ENCODE results near the gene POU2F3. TPM values are rescaled to one million over a fixed set of nuclear protein-coding genes. Genes with fewer than 3 reads are reported as not detected.

The POU2F3 gene
- total and polyA plus RNA-seq, 2 of the 13 experiments (the other 11 are each of a cell fraction or from before 2014, with no cell fraction given) = not detected

DNA sequence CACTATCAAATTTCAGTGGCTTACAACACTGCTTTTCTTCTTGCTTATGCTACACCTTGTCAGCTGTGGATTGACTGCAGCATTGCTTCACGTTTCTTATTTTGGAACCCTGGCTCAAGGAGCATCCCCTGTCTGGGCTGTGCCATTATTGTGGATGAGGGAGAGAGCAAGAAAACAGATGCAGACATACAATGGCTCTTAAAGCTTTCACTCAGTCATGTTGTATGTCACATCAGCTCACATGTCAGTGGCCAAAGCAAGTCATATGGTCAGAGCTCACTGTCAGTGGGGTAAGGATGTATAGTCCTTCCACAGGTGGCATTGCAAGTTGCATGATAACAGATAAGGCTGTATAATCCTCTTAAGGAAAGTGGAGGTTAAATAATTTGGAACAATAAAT is 106.3 kb downstream of the POU2F3 start:
- H3K4me1 ChIP-seq (ENCODE audit: insufficient read depth, low read length) = peaks cover 64% of the 10 kb centered on the region
- ATAC-seq = peak; percentile 26; the same call in 2 of the 3 replicates

DNA sequence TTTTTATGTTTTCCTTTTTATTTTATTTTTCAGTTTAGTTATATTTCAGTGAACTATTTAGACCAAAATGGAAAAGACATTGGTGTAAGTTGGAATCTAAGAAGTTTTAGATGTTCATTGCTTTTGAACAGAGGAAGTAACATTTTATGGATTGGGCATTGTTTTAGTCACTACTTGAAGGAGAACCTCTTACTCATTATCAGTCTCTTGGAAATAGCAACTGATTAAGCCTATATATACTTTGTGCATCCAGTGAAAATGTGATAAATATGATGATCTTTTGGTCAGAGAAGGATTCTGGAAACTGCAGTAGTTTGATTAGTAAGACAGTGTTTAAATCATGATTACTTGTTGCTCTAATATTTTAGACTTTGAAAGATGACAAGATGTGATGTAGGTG is 110.7 kb downstream of the POU2F3 start:
- Histone ChIP-seq H3K4me1 (ENCODE audit: insufficient read depth, low read length) (peaks cover 51% of the 10 kb centered on the region), H3K9ac (ENCODE audit: insufficient read depth, low read depth, low read length) (no peak overlapping the region), H3K4me3 (replicated peaks in 1 of 3; ENCODE audit: insufficient read depth in 1 of 3, low read depth in 2 of 3, low read length in 3 of 3) (no peak overlapping the region), H3K27ac (ENCODE audit: extremely low read length, insufficient read depth, low read length) (no peak overlapping the region), H3K36me3 (replicated peaks in 1 of 2; ENCODE audit: control insufficient read depth in 1 of 2, insufficient read depth in 2 of 2, low read length in 2 of 2) (no peaks in the 10 kb centered on the region), H4K20me1 (ENCODE audit: insufficient read depth, low read length) (peaks cover 20% of the 10 kb centered on the region), H3K79me2 (ENCODE audit: insufficient read depth, low read length) (peaks cover 90% of the 10 kb centered on the region), H2AFZ (ENCODE audit: low read length) (no peak overlapping the region), H3K4me2 (ENCODE audit: low read depth, low read length) (no peak overlapping the region), H3K9me3 (ENCODE audit: low read length) (no peaks in the 10 kb centered on the region), H3K27me3 (ENCODE audit: control insufficient read depth in 1 of 2, insufficient read depth in 2 of 2, low read length in 2 of 2) (no peaks in the 10 kb centered on the region)
- ATAC-seq = no peak
- no peak for FAIRE-seq
- in situ Hi-C loops (cut with HindIII; ENCODE audit: extremely low pct_ligation_motif_present, low pct_unique_long_range_greater_than_20kb) = no loop called here
- intact Hi-C loops (cut with micrococcal nuclease; ENCODE audit: unreplicated experiment) = no loop called here
- BruUV-seq (replicated peaks) = no TSS peak
- DNase-seq (ENCODE audit: low spot score) = no peak
- ChIA-PET CTCF (ENCODE audit: low intra/inter-chr PET ratio, low total read pairs) (no interaction called here), POLR2A (no interaction called here)
- no peak for TF ChIP-seq ZNF496 (CRISPR knock-in tag; IDR thresholded peaks at IDR 0.05; ENCODE audit: insufficient replicate concordance)
- TF ChIP-seq, protein P1, sequence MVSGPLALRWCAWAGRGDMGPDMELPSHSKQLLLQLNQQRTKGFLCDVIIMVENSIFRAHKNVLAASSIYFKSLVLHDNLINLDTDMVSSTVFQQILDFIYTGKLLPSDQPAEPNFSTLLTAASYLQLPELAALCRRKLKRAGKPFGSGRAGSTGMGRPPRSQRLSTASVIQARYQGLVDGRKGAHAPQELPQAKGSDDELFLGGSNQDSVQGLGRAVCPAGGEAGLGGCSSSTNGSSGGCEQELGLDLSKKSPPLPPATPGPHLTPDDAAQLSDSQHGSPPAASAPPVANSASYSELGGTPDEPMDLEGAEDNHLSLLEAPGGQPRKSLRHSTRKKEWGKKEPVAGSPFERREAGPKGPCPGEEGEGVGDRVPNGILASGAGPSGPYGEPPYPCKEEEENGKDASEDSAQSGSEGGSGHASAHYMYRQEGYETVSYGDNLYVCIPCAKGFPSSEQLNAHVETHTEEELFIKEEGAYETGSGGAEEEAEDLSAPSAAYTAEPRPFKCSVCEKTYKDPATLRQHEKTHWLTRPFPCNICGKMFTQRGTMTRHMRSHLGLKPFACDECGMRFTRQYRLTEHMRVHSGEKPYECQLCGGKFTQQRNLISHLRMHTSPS (CRISPR knock-in tag; IDR thresholded peaks at IDR 0.05; ENCODE audit: low read depth) = no peak
- TF ChIP-seq XRCC5 (optimal IDR thresholded peaks at IDR 0.05; ENCODE audit: low read length) = no peak
- no peak for TF ChIP-seq ZFYVE20 (CRISPR knock-in tag; IDR thresholded peaks at IDR 0.05; ENCODE audit: borderline replicate concordance, low read depth)
- TF ChIP-seq NFE2L2 (IDR thresholded peaks at IDR 0.05; ENCODE audit: low read length) = no peak
- no peak for TF ChIP-seq WIZ (CRISPR knock-in tag; IDR thresholded peaks at IDR 0.05)
- no peak for TF ChIP-seq ZSCAN20 (CRISPR knock-in tag; IDR thresholded peaks at IDR 0.05; ENCODE audit: borderline replicate concordance)
- TF ChIP-seq XBP1 (CRISPR knock-in tag; IDR thresholded peaks at IDR 0.05) = no peak
- no peak for TF ChIP-seq ZBTB1 (CRISPR knock-in tag; IDR thresholded peaks at IDR 0.05; ENCODE audit: borderline replicate concordance)
- TF ChIP-seq NFKB2 (CRISPR knock-in tag; IDR thresholded peaks at IDR 0.05; ENCODE audit: borderline replicate concordance) = no peak
- TF ChIP-seq POGZ (CRISPR knock-in tag; IDR thresholded peaks at IDR 0.05) = no peak
- TF ChIP-seq SRSF9 (IDR thresholded peaks at IDR 0.05; ENCODE audit: borderline replicate concordance, insufficient read depth, low read depth, low read length, poor library complexity, severe bottlenecking) = no peak
- TF ChIP-seq MYNN (CRISPR knock-in tag; IDR thresholded peaks at IDR 0.05; ENCODE audit: low read depth) = no peak
- no peak for TF ChIP-seq ZFP91 (CRISPR knock-in tag; IDR thresholded peaks at IDR 0.05; ENCODE audit: borderline replicate concordance)

More for the DNA sequence above, 106.3 kb downstream of the POU2F3 start:
- POLR2A ChIA-PET = interaction anchor here (1.1 to 2.6 kb wide), 2 partner anchors 9 to 35 kb away, joined by 3 to 8 read pairs; partner anchors contain the start of gene ARHGEF12
- no peak overlapping the region for H3K9ac ChIP-seq (ENCODE audit: insufficient read depth, low read depth, low read length)
- H4K20me1 ChIP-seq (ENCODE audit: insufficient read depth, low read length) = peaks cover 30% of the 10 kb centered on the region
- no peaks in the 10 kb centered on the region for H3K9me3 ChIP-seq (ENCODE audit: low read length)
- peaks cover 90% of the 10 kb centered on the region for H3K79me2 ChIP-seq (ENCODE audit: insufficient read depth, low read length)
- no peak overlapping the region for H3K4me2 ChIP-seq (ENCODE audit: low read depth, low read length)
- FAIRE-seq (no peak), DNase-seq (ENCODE audit: low spot score) (no peak)
- H3K27me3 ChIP-seq (ENCODE audit: control insufficient read depth in 1 of 2, insufficient read depth in 2 of 2, low read length in 2 of 2) = no peaks in the 10 kb centered on the region
- TF ChIP-seq TAF15 (IDR thresholded peaks at IDR 0.05; ENCODE audit: low read depth, low read length, poor library complexity, severe bottlenecking) = no peak
- no peak for TF ChIP-seq ZNF160 (CRISPR knock-in tag; IDR thresholded peaks at IDR 0.05)
- TF ChIP-seq KDM5A (IDR thresholded peaks at IDR 0.05; ENCODE audit: borderline replicate concordance, low read length) = no peak
- TF ChIP-seq SAP130 (CRISPR knock-in tag; IDR thresholded peaks at IDR 0.05; ENCODE audit: low read depth) = 0 out of 2 replicates have a peak, but pooled peaks have one; percentile 13
- intact Hi-C loops (cut with micrococcal nuclease; ENCODE audit: unreplicated experiment) = no loop called here
- 77% methylated on average over 1 of the region's 1 CpG for WGBS (ENCODE audit: low lambda C conversion rate)
- BruUV-seq (replicated peaks) = no TSS peak
- no peaks in the 10 kb centered on the region for H3K36me3 ChIP-seq (replicated peaks in 1 of 2; ENCODE audit: control insufficient read depth in 1 of 2, insufficient read depth in 2 of 2, low read length in 2 of 2)
- in situ Hi-C loops (cut with HindIII; ENCODE audit: extremely low pct_ligation_motif_present, low pct_unique_long_range_greater_than_20kb) = no loop called here
- CTCF ChIA-PET (ENCODE audit: low intra/inter-chr PET ratio, low total read pairs) = no interaction called here
- H3K4me3 ChIP-seq (replicated peaks in 1 of 3; ENCODE audit: insufficient read depth in 1 of 3, low read depth in 2 of 3, low read length in 3 of 3) = no peak overlapping the region
- no peak overlapping the region for H2AFZ ChIP-seq (ENCODE audit: low read length)
- no peak overlapping the region for H3K27ac ChIP-seq (ENCODE audit: extremely low read length, insufficient read depth, low read length)
